Measurements from ENCODE around the gene PCDH15.

PCDH15 gene

GRCh38 chr10:54314430-54314829 is 486.6 kb downstream of the PCDH15 start:
- Histone ChIP-seq H3K27me3 (ENCODE audit: insufficient read depth, low read length) (no peaks in the 10 kb centered on the region), H3K27ac (ENCODE audit: low read depth, low read length) (no peak overlapping the region), H2AFZ (ENCODE audit: low read length, unreplicated experiment) (no peak overlapping the region), H3K36me3 (ENCODE audit: insufficient read depth, low read length) (no peaks in the 10 kb centered on the region), H3K4me3 (ENCODE audit: low read depth, low read length) (no peak overlapping the region), H3K4me1 (ENCODE audit: control insufficient read depth, insufficient read depth, low read length, unreplicated experiment) (no peaks in the 10 kb centered on the region), H3K79me2 (ENCODE audit: control insufficient read depth, insufficient read depth, low read length, unreplicated experiment) (no peaks in the 10 kb centered on the region)

GRCh38 chr10:54284526-54285193 is 516.4 kb downstream of the PCDH15 start:
- H3K27me3 ChIP-seq (ENCODE audit: insufficient read depth, low read length), result no peaks in the 10 kb centered on the region
- no peaks in the 10 kb centered on the region for H3K36me3 ChIP-seq (ENCODE audit: insufficient read depth, low read length)
- no peaks in the 10 kb centered on the region for H3K79me2 ChIP-seq (ENCODE audit: control insufficient read depth, insufficient read depth, low read length, unreplicated experiment)
- H3K27ac ChIP-seq (ENCODE audit: low read depth, low read length), result no peak overlapping the region
- H3K4me1 ChIP-seq (ENCODE audit: control insufficient read depth, insufficient read depth, low read length, unreplicated experiment), result no peaks in the 10 kb centered on the region
- no peak overlapping the region for H3K4me3 ChIP-seq (ENCODE audit: low read depth, low read length)
- H2AFZ ChIP-seq (ENCODE audit: low read length, unreplicated experiment), result no peak overlapping the region

- Histone ChIP-seq H3K4me3 (ENCODE audit: low read depth, low read length) (no peak overlapping the region), H3K36me3 (ENCODE audit: insufficient read depth, low read length) (no peaks in the 10 kb centered on the region), H3K27ac (ENCODE audit: low read depth, low read length) (no peak overlapping the region), H2AFZ (ENCODE audit: low read length, unreplicated experiment) (no peak overlapping the region), H3K27me3 (ENCODE audit: insufficient read depth, low read length) (no peaks in the 10 kb centered on the region), H3K4me1 (ENCODE audit: control insufficient read depth, insufficient read depth, low read length, unreplicated experiment) (no peaks in the 10 kb centered on the region), H3K79me2 (ENCODE audit: control insufficient read depth, insufficient read depth, low read length, unreplicated experiment) (no peaks in the 10 kb centered on the region)
Measured at GRCh38 chr10:54282012-54282411, 519.0 kb downstream of the PCDH15 start.

DNA sequence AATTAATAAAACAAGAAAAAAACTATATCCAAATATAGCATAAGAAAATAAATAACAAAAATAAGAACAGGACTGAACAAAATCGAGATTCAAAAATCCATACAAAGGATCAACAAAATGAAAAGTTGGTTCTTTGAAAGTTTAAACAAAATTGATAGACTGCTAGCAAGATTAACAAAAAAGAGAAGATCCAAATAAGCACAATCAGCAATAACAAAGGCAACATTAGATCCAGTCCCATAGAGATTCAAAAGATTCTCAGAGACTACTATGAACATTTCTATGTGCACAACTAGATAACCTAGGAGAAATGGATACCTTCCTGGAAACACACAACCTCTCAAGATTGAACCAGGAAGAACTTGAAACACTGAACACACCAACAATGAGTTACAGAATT is 534.6 kb downstream of the PCDH15 start:
- Histone ChIP-seq H3K36me3 (ENCODE audit: insufficient read depth, low read length) (no peaks in the 10 kb centered on the region), H2AFZ (ENCODE audit: low read length, unreplicated experiment) (no peak overlapping the region), H3K79me2 (ENCODE audit: control insufficient read depth, insufficient read depth, low read length, unreplicated experiment) (no peaks in the 10 kb centered on the region), H3K27ac (ENCODE audit: low read depth, low read length) (no peak overlapping the region), H3K4me1 (ENCODE audit: control insufficient read depth, insufficient read depth, low read length, unreplicated experiment) (no peaks in the 10 kb centered on the region), H3K4me3 (ENCODE audit: low read depth, low read length) (no peak overlapping the region), H3K27me3 (ENCODE audit: insufficient read depth, low read length) (no peaks in the 10 kb centered on the region)

DNA sequence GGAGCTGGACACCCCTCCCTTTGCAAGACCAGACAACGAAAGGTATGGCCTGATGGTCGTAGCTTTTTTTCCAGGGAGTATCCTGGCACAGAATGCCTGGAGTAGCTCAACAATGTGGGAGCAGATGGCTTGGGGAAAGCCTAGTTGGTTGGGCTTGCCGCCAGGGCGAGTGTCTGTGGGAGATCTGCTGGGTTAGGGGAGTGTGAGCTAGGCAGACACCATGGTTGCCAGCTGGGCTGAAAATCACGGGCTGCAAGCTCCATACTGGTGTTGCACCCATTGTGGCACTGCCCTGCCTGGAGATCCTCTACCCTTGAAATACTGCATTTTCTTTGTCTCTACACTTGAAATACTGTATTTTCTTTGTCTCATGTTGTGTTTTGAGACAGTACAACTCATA is 538.3 kb downstream of the PCDH15 start:
- Histone ChIP-seq H3K4me1 (ENCODE audit: control insufficient read depth, insufficient read depth, low read length, unreplicated experiment) (no peaks in the 10 kb centered on the region), H2AFZ (ENCODE audit: low read length, unreplicated experiment) (no peak overlapping the region), H3K4me3 (ENCODE audit: low read depth, low read length) (no peak overlapping the region), H3K27ac (ENCODE audit: low read depth, low read length) (no peak overlapping the region), H3K79me2 (ENCODE audit: control insufficient read depth, insufficient read depth, low read length, unreplicated experiment) (no peaks in the 10 kb centered on the region), H3K27me3 (ENCODE audit: insufficient read depth, low read length) (no peaks in the 10 kb centered on the region), H3K36me3 (ENCODE audit: insufficient read depth, low read length) (no peaks in the 10 kb centered on the region)

GRCh38 chr10:54259104-54259503 is 541.9 kb downstream of the PCDH15 start:
- no peaks in the 10 kb centered on the region for H3K27me3 ChIP-seq (ENCODE audit: insufficient read depth, low read length)
- no peaks in the 10 kb centered on the region for H3K4me1 ChIP-seq (ENCODE audit: control insufficient read depth, insufficient read depth, low read length, unreplicated experiment)
- no peak overlapping the region for H2AFZ ChIP-seq (ENCODE audit: low read length, unreplicated experiment)
- no peaks in the 10 kb centered on the region for H3K36me3 ChIP-seq (ENCODE audit: insufficient read depth, low read length)
- H3K79me2 ChIP-seq (ENCODE audit: control insufficient read depth, insufficient read depth, low read length, unreplicated experiment), result no peaks in the 10 kb centered on the region
- H3K27ac ChIP-seq (ENCODE audit: low read depth, low read length), result no peak overlapping the region
- H3K4me3 ChIP-seq (ENCODE audit: low read depth, low read length), result no peak overlapping the region

GRCh38 chr10:54234832-54235231 is 566.2 kb downstream of the PCDH15 start:
- Histone ChIP-seq H3K36me3 (ENCODE audit: insufficient read depth, low read length) (no peaks in the 10 kb centered on the region), H3K4me1 (ENCODE audit: control insufficient read depth, insufficient read depth, low read length, unreplicated experiment) (no peaks in the 10 kb centered on the region), H2AFZ (ENCODE audit: low read length, unreplicated experiment) (no peak overlapping the region), H3K27me3 (ENCODE audit: insufficient read depth, low read length) (no peaks in the 10 kb centered on the region), H3K27ac (ENCODE audit: low read depth, low read length) (no peak overlapping the region), H3K4me3 (ENCODE audit: low read depth, low read length) (no peak overlapping the region), H3K79me2 (ENCODE audit: control insufficient read depth, insufficient read depth, low read length, unreplicated experiment) (no peaks in the 10 kb centered on the region)

DNA sequence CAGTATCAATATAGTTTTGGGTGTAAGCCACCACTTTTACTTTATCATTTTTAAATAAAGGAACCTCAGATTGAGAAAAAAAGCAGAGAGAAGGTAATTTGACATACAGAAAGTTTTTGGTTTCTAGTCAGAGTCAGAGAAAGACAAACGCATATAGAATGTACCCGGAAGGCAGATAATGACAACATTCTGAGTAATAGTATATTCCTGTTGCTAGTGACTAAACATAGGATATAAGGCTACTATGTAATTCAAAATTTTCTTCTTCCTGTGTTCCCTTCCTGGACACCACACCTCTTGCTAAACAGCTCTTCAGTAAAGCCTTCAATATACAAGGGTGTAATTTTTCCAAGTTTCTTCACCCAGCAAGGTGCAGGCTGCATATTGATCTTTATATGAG is 597.6 kb downstream of the PCDH15 start:
- no peaks in the 10 kb centered on the region for H3K79me2 ChIP-seq (ENCODE audit: control insufficient read depth, insufficient read depth, low read length, unreplicated experiment)
- H3K4me1 ChIP-seq (ENCODE audit: control insufficient read depth, insufficient read depth, low read length, unreplicated experiment), result no peaks in the 10 kb centered on the region
- H3K36me3 ChIP-seq (ENCODE audit: insufficient read depth, low read length), result no peaks in the 10 kb centered on the region
- H3K4me3 ChIP-seq (ENCODE audit: low read depth, low read length), result no peak overlapping the region
- no peak overlapping the region for H3K27ac ChIP-seq (ENCODE audit: low read depth, low read length)
- no peak overlapping the region for H2AFZ ChIP-seq (ENCODE audit: low read length, unreplicated experiment)
- H3K27me3 ChIP-seq (ENCODE audit: insufficient read depth, low read length), result no peaks in the 10 kb centered on the region

GRCh38 chr10:54198051-54198450 is 603.0 kb downstream of the PCDH15 start:
- no peak overlapping the region for H3K27ac ChIP-seq (ENCODE audit: low read depth, low read length)
- H3K27me3 ChIP-seq (ENCODE audit: insufficient read depth, low read length), result no peaks in the 10 kb centered on the region
- no peak overlapping the region for H2AFZ ChIP-seq (ENCODE audit: low read length, unreplicated experiment)
- no peaks in the 10 kb centered on the region for H3K36me3 ChIP-seq (ENCODE audit: insufficient read depth, low read length)
- H3K79me2 ChIP-seq (ENCODE audit: control insufficient read depth, insufficient read depth, low read length, unreplicated experiment), result no peaks in the 10 kb centered on the region
- no peak overlapping the region for H3K4me3 ChIP-seq (ENCODE audit: low read depth, low read length)
- H3K4me1 ChIP-seq (ENCODE audit: control insufficient read depth, insufficient read depth, low read length, unreplicated experiment), result no peaks in the 10 kb centered on the region

DNA sequence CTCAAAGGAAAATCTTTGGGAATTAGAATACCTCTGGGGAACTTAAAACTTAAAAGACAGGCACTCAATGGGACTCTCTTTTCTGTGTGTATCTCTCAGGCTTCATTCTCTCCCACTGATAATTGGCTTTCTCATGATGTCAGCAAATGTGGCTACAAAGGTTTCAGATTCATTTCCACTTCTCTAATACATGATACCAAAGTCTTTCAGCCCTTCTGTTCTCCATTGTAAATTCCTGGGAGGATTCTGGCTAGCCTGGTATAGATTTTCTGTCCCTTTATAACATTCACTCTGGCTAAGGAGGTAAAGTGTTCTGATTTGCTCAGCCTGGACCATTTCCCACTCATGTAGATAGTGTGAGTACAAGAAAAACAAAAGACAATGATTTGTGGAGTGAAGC is 606.2 kb downstream of the PCDH15 start:
- H3K27me3 ChIP-seq (ENCODE audit: insufficient read depth, low read length), result no peaks in the 10 kb centered on the region
- H3K4me3 ChIP-seq (ENCODE audit: low read depth, low read length), result no peak overlapping the region
- no peaks in the 10 kb centered on the region for H3K36me3 ChIP-seq (ENCODE audit: insufficient read depth, low read length)
- H3K4me1 ChIP-seq (ENCODE audit: control insufficient read depth, insufficient read depth, low read length, unreplicated experiment), result no peaks in the 10 kb centered on the region
- no peak overlapping the region for H3K27ac ChIP-seq (ENCODE audit: low read depth, low read length)
- no peak overlapping the region for H2AFZ ChIP-seq (ENCODE audit: low read length, unreplicated experiment)
- no peaks in the 10 kb centered on the region for H3K79me2 ChIP-seq (ENCODE audit: control insufficient read depth, insufficient read depth, low read length, unreplicated experiment)

- Histone ChIP-seq H2AFZ (ENCODE audit: low read length, unreplicated experiment) (no peak overlapping the region), H3K27me3 (ENCODE audit: insufficient read depth, low read length) (no peaks in the 10 kb centered on the region), H3K27ac (ENCODE audit: low read depth, low read length) (no peak overlapping the region), H3K79me2 (ENCODE audit: control insufficient read depth, insufficient read depth, low read length, unreplicated experiment) (no peaks in the 10 kb centered on the region), H3K4me3 (ENCODE audit: low read depth, low read length) (no peak overlapping the region), H3K36me3 (ENCODE audit: insufficient read depth, low read length) (no peaks in the 10 kb centered on the region), H3K4me1 (ENCODE audit: control insufficient read depth, insufficient read depth, low read length, unreplicated experiment) (no peaks in the 10 kb centered on the region)
Measured at GRCh38 chr10:54159924-54160323, 641.1 kb downstream of the PCDH15 start.

Data from ACC112 (cell line).